Transverse colon (tissue), 4 donors: ENCODE results near the gene NAA15. TPM values are rescaled to one million over a fixed set of nuclear protein-coding genes. Genes with fewer than 3 reads are reported as not detected.

Source experiments
- DNase-seq: peaks from one replicate; pipeline ENCODE4 v3.0.0-alpha.2; 2019
- H3K27ac ChIP-seq, 4 donors: fragments of 200-600 bp; sonication (generic); 2 replicates each; pipeline ENCODE4 v1.5.1; 2016 to 2018; ENCODE audit warnings: inconsistent platforms in 4 of 4
- H3K27me3 ChIP-seq: fragments of 200-600 bp; sonication (generic); 2 replicates; pipeline ENCODE4 v1.5.1; 2017; ENCODE audit warnings: inconsistent platforms
- H3K36me3 ChIP-seq, 4 donors: fragments of 200-600 bp; sonication (generic); 2 replicates each; pipeline ENCODE4 v1.5.1; 2017 to 2019; ENCODE audit warnings: inconsistent platforms in 4 of 4
- H3K4me1 ChIP-seq, 4 donors: fragments of 200-600 bp; sonication (generic); 2 replicates each; pipeline ENCODE4 v1.5.1; 2017 to 2020; ENCODE audit warnings: inconsistent platforms in 4 of 4
- H3K4me3 ChIP-seq, 4 donors: fragments of 200-600 bp; sonication (generic); 1 replicate in 1 of 4; 2 replicates in 3 of 4; pipeline versions ENCODE4 v1.5.1 to v1.6.1; 2017 to 2019; ENCODE audit warnings: inconsistent platforms in 4 of 4
- H3K9me3 ChIP-seq, 2 donors: fragments of 200-600 bp; sonication (generic); 2 replicates each; pipeline ENCODE4 v1.5.1; 2017 to 2019; ENCODE audit warnings: inconsistent platforms in 2 of 2
- CTCF ChIP-seq, 5 experiments: fragments of 200-600 bp in 3 of 5; fragments of 450-650 bp in 2 of 5; sonication (generic) in 3 of 5; IDR thresholded peaks; 1 replicate in 2 of 5; 2 replicates in 3 of 5; pipeline ENCODE4 v1.5.1; 2016 to 2017; ENCODE audit warnings: antibody characterized with exemption in 5 of 5, inconsistent platforms in 3 of 5, mild to moderate bottlenecking in 2 of 5, moderate library complexity in 1 of 5
- EP300 ChIP-seq: sonication (generic); formaldehyde crosslinking; IDR thresholded peaks from one replicate; pipeline ENCODE4 v1.6.1; 2017; ENCODE audit warnings: antibody characterized with exemption, low read depth
- POLR2A ChIP-seq: fragments of 450-650 bp; IDR thresholded peaks from one replicate; pipeline ENCODE4 v1.6.1; 2016; ENCODE audit warnings: antibody characterized with exemption, mild to moderate bottlenecking, moderate library complexity
- POLR2AphosphoS5 ChIP-seq, 3 donors: sonication (generic); formaldehyde crosslinking; IDR thresholded peaks; one replicate each; pipeline ENCODE4 v1.6.1; 2016; ENCODE audit warnings: antibody characterized with exemption in 3 of 3
- WGBS, 2 donors: methylation state at CpG; one replicate each; pipeline ENCODE4 v1.1.5; 2018; ENCODE audit warnings: low coverage in 1 of 2; 5-methylcytosine and 5-hydroxymethylcytosine counted together
- in situ Hi-C, 4 donors: fragments of 200-750 bp; cut with MboI; loops; one replicate each; pipeline versions ENCODE4 v1.15.0 to v1.15.1; 2017; ENCODE audit warnings: low sequenced_read_pairs in 3 of 4, low pct_ligation_motif_present in 1 of 4, low pct_unique_long_range_greater_than_20kb in 1 of 4
- intact Hi-C: fragments of 100-400 bp; cut with DNase I; formaldehyde crosslinking; loops from one replicate; pipeline ENCODE4 v1.15.1; 2023; ENCODE audit warnings: low total_unique reads
- total RNA-seq, 4 donors: library from RNA; depleted of rRNA; stranded (reverse); fragments of >200 nt; gene quantifications; one replicate each; pipeline ENCODE4 v1.1.0, GENCODE V29; 2016

NAA15 gene
- total RNA-seq, 4 donors from 2014 or later: 5.0 to 23.7 (median 10.1) TPM

- H3K27me3 ChIP-seq: no peaks in the 10 kb centered on the region
- in situ Hi-C loops: loop anchor here in 3 of 4 donors (5.0 to 25.0 kb wide), 5 partner anchors 62 to 262 kb away; no protein-coding TSS in a partner anchor
- no peak overlapping the region for H3K4me3 ChIP-seq
- H3K4me1 ChIP-seq: peaks cover 8 to 33% (median 12%) of the 10 kb centered on the region in 4 donors
- H3K27ac ChIP-seq: no peak overlapping the region
- H3K9me3 ChIP-seq: no peaks in the 10 kb centered on the region
- intact Hi-C loops: no loop called here
- TF ChIP-seq POLR2A: no peak
- no peak for DNase-seq
- peaks cover 0 to 12% (median 6%) of the 10 kb centered on the region in 4 donors for H3K36me3 ChIP-seq
- WGBS, 2 donors: 60 to 82% methylated on average over 2 of the region's 2 CpGs
Observed at GRCh38 chr4:139297001-139297410, 4.3 kb upstream of the NAA15 start.

GRCh38 chr4:139299536-139299935 lies 1.8 kb upstream of the NAA15 start:
- Histone ChIP-seq H3K9me3 (no peaks in the 10 kb centered on the region), H3K4me3 (peak overlapping the region in 2 of 4 donors; percentile 80 to 90), H3K27ac (peak overlapping the region in 3 of 4 donors; percentile 96 to 98 (median 98)), H3K27me3 (no peaks in the 10 kb centered on the region), H3K36me3 (no peaks in the 10 kb centered on the region), H3K4me1 (peaks cover 18 to 44% (median 21%) of the 10 kb centered on the region in 4 donors)
- in situ Hi-C loops: loop anchor here in 3 of 4 donors (5.0 to 25.0 kb wide), 5 partner anchors 65 to 265 kb away; no protein-coding TSS in a partner anchor
- WGBS, 2 donors: 44 to 50% methylated on average over 1 of the region's 1 CpG
- no peak for DNase-seq
- intact Hi-C loops: no loop called here
- no peak for TF ChIP-seq CTCF (IDR thresholded peaks at IDR 0.05)
- no peak for TF ChIP-seq EP300
- TF ChIP-seq POLR2A: no peak
- TF ChIP-seq POLR2AphosphoS5 (IDR thresholded peaks at IDR 0.05): no peak

GRCh38 chr4:139300431-139301112 lies 733 bp upstream of the NAA15 start:
- intact Hi-C loops: no loop called here
- H3K4me1 ChIP-seq: peaks cover 18 to 49% (median 21%) of the 10 kb centered on the region in 4 donors
- peak overlapping the region; percentile 21 to 90 (median 85) for H3K4me3 ChIP-seq
- in situ Hi-C loops: no loop called here
- WGBS, 2 donors: 3% methylated on average over 11 to 16 of the region's 16 CpGs
- peak overlapping the region; percentile 95 to 98 (median 97) for H3K27ac ChIP-seq
- DNase-seq: peak; percentile 38
- H3K27me3 ChIP-seq: no peaks in the 10 kb centered on the region
- TF ChIP-seq CTCF (IDR thresholded peaks at IDR 0.05) (peak in 1 of 5 experiments; percentile 15), POLR2A (no peak), EP300 (no peak), POLR2AphosphoS5 (IDR thresholded peaks at IDR 0.05) (no peak)
- H3K9me3 ChIP-seq: no peaks in the 10 kb centered on the region
- H3K36me3 ChIP-seq: no peaks in the 10 kb centered on the region

- TF ChIP-seq POLR2A (peak; percentile 53), POLR2AphosphoS5 (IDR thresholded peaks at IDR 0.05) (peak; percentile 52 to 66 (median 54)), CTCF (IDR thresholded peaks at IDR 0.05) (peak; percentile 24 to 46 (median 28)), EP300 (no peak)
- Histone ChIP-seq H3K4me3 (peak within 1 kb of the TSS; percentile 80 to 99 (median 90)), H3K9me3 (no peaks in the 10 kb centered on the region), H3K36me3 (no peaks in the 10 kb centered on the region), H3K27ac (peak within 1 kb of the TSS; percentile 95 to 98 (median 97)), H3K4me1 (peaks cover 18 to 50% (median 21%) of the 10 kb centered on the region in 4 donors), H3K27me3 (no peaks in the 10 kb centered on the region)
- in situ Hi-C loops: no loop called here
- WGBS, 2 donors: 0 to 2% methylated on average over 10 to 46 of the region's 46 CpGs
- intact Hi-C loops: no loop called here
- DNase-seq: peak; percentile 65
Observed at GRCh38 chr4:139301821-139302611, 711 bp downstream of the NAA15 start, which contains the start of gene NDUFC1. Gene NDUFC1, minus strand, starts transcription at chr4:139302477. Its CDS starts 6,679 bp downstream, at chr4:139295798.
